GM19452 (cell line): Measurements from ENCODE around the gene FHAD1.
A peak's percentile ranks its signal among the peaks of the same experiment; 100 is the strongest.
"Not testable (repeated sequence)": the region's sequence is repeated elsewhere in the genome, so short reads cannot be mapped to it uniquely, and the experiment has no call there.

ENCODE experiments used
- ATAC-seq: cut with Tn5 transposase; IDR thresholded peaks from one replicate; pipeline ENCODE4 v1.9.1; 2021; ENCODE audit not compliant: unreplicated experiment

The FHAD1 gene

DNA sequence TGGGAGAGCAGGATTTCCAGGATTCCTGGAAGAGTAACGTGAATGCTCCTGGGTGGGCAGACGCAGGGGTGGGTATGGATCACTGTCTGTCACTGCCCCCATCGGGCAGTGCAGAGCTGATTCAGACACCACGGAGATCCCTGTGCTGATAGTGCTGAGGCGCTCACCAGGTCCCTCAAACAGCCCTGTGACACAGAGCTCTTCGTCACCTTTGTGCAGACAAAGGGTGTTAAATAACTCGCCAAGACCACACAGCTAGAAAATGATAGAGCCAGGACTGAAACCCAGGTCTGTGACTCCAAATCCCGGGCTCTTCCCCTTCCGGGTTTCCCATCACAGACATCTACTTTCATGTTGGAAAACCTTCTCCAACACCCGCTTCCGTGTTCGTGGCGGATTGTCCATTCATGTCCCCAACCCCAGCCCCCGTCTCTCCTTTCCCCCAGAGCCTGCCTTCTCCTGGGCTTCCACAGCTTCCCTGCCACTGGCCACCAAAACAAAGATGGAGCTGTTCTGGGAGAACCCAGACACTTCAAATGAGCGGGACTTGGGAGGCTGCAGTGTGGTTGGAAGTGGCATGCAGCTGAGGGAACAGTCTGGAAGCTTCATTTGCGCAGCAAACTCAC is 165.3 kb downstream of the FHAD1 start:
- no peak for ATAC-seq

DNA sequence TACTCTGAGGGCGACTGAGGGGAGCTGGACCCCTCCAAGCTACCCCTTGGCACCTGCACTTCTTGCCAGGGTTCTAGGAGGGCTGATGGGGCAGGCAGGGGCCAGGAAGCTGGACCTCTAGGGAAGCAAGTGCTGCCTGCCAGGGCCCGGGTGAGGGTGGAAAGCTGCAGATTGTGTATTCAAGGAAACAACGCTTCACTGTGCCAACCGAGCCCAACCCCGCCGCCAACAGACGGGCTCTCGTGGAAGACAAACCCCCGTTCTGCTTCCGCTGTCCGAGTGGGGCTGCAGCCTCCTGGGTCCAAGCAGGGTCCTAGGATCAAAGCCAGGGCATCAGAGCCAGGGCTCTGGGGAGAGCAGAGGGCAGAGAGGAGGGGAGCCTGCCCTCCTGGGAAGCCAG is 165.8 kb downstream of the FHAD1 start:
- no peak for ATAC-seq

DNA sequence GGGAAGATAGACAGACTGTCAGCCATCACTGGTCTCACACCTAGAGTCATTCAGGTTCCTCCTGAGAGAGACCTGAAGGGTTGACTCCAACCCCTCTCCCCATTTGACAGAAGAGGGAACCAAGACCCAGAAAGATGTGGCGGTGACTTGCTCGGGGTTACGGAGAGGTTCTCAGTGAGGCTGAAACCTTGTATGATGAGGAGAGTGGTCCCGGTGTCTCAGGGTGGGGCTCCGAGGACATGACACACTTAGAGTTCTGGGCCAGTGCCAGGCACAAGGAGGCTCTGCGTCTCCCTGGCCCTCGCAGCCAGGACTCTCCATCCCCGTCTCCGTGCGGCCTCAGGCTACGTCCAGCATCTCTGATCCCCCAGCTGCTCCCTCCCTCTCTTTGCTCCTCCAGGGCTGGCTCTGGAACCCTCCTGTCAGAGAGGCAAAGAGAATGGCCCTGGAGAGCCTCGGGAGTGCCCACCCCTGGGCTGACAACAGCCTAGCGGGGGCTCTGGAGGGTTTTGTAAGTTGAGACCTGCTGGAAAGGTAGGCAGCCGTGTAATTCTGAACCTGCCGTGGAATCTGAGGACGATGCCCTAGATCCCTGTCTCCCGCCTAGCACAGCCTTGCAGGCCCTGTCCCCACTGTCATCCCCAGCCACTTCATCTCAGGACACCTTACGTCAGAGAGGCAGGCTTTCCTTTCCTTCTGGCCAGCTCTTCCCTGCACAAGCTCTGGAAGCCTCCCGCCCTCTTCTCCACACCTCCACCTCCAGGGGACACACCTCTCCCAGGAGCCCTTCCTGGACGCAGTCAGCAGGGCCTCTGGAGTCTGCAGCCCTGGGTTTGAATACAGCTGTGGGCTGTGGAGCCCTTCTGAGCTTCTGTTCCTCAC is 166.8 kb downstream of the FHAD1 start:
- ATAC-seq, result no peak

DNA sequence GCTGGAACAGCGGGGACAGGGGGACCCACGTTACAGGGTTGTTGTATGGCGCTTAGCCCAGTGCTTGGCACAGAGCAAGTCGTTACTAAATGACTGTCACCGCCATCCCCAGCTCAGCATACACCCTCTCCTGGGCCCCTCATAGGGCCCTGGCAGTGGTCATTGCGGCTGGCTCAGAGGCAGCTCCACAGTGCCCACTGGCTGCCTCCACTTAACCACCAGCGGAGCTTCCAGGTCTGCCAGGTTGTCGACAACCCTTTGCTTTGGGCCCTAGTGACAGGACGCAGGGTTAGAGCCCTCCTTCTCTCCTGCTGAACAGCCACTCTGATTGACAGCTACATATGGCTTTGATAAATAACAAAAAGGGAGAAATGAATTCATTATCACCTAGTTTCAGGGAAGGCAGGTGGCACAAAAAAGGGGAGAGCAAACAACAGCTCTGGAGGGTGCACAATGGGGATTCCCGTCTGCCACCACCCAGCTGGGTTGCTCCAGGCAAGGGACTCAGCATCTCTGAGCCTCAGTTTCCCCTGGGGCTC is 167.5 kb downstream of the FHAD1 start:
- ATAC-seq, result no peak

DNA sequence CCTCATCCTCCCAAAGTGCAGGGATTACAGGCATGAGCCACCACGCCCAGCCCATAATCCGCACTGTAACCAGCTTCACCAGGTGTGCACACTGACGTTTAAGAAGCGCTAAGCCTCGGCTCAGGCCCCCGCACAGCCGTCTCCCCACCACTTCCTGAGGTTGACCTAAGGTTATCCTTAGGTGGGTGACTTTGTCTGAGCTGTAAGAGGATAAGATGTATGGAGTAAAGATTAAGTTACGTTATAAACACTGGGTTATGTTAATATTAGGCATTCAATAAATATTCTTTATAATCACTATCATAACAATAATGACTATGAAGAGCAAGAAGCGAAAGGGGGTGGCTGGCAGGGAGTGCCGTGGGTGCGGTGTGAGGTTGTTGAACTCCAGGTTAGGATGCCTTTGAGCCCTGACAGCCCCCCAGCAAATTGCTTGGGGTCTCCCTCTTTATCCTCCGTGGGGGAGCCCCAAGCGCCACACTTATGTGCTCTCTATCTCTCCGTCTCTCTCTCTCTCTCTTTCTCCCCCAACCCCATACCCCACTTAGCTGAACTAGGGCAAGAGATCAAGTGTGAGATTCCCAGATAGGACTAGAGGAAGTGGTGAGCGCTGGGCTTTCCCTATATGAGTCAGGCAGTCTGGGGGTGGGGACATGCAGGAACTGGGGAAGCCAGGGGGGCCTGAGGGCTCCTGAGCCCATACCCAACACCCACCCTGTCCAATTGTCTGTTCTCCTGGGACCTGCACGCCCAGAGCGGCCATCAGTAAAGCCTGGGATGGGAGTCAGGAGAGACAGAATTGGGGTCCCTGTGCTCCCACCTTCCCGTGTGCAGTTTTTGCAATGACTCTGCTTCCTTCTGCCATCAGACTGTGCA is 170.3 kb downstream of the FHAD1 start:
- ATAC-seq, result peak; percentile 41

DNA sequence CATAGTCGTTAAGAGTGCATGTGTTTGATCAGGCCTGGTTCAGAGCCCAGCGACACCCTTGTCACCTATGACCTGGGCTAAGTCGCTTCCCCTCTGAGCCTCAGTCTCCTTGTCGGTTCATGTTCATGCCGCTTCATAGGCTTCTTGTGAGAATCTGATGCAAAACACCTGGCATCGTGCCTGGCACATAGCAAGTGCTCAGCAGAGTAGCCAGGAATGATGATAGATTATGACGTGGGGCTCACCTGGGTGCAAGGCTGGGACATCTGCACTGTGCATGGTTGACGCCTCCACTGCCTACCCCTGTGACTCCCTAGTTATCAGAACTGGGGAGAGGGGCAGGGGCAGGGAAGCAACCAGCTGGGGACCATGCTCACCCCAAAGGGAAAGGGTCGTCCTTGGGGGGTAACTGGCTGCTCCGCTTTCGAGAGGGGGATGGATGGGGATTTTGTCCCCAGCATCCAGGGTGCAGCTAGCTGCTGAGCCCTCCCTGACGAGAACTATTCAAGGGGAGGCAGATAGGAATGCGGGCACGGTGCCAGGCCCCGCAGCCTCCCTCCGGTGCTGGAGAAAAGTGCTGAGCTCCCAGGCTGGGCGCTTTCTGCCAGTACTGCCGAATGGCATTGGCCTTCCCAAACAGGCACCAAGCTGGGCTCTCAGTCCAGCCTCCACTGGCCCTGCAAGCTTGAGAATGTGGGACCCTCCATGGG is 171.9 kb downstream of the FHAD1 start:
- ATAC-seq, result no peak

DNA sequence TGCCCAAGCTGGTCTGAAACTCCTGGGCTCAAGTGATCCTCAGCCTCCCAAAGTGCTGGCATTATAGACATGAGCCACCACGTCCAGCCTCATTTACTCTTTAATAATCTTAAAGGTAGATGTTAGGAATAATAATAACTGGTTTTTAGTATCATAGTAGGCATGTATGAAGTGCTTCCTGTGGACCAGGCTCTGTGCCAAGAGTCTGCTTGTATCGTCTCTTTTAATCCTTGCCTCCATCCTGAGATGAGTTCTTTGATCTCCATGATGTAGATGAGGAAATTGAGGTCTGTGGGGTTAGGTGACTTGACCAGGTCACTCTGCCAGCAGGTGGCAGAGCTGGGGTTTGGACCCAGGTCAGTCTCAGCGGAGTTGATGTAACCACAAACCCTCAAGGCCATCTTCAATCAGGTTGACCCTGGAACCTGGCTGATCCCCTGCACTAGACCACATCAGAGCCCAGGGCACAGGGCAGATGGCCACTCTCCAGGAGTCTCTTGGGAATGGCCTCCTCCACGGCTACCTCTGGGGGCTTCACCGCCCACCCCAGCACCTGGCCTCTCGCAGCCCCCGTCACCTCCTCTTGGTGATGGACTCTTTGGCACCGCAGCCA is 173.9 kb downstream of the FHAD1 start:
- no peak for ATAC-seq

DNA sequence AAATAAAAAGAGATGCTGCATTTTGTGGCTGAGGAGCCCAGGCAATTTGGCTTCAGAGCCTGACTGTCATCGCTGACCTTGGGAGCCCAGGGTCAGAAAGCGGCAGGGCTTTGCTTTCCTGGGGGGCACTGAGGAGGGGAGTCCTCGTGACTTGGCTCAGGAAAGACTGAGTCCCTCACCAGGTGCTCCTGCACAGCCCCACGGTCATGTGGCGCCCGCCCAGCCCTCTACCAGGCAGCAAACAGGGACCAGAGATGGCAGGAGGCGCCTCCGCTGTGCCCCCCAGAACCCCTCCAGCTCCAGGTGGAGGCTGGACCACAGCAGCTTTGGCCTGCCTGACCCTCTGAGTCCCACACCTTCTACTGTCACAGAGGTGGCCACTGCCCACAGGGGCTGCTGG is 175.8 kb downstream of the FHAD1 start:
- ATAC-seq, result no peak

DNA sequence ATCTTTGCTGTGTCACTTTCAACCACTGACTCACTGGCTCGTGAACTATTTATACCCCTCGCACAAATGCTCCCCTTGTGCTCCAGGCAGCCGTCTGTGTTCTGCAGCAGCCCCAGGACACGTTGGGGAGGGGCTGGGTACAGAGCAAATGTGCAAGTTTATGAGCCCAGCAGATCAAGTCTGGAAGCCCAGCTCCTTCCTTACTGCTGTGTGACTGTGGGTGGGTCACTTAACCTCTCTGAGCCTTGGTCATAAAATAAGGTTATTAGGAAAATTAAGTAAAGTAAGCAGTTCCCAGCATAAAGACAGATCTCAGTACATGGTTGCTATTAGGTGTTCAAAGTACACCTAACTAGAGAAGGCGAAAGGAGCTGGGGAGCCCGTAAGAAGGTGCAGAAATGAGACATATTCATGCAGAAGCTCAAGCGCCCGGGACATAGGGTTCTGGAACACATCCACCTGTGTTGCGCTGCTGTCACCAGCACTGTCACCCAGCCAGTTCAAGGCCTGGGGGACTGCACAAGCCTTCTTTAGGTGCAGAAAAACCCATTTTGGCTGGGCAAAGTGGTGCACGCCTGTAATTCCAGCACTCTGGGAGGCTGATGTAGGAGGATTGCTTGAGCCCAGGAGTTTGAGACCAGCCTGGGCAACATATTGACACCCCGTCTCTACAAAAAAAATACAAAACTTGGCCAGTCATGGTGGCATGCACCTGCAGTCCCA is 176.5 kb downstream of the FHAD1 start:
- no peak for ATAC-seq

DNA sequence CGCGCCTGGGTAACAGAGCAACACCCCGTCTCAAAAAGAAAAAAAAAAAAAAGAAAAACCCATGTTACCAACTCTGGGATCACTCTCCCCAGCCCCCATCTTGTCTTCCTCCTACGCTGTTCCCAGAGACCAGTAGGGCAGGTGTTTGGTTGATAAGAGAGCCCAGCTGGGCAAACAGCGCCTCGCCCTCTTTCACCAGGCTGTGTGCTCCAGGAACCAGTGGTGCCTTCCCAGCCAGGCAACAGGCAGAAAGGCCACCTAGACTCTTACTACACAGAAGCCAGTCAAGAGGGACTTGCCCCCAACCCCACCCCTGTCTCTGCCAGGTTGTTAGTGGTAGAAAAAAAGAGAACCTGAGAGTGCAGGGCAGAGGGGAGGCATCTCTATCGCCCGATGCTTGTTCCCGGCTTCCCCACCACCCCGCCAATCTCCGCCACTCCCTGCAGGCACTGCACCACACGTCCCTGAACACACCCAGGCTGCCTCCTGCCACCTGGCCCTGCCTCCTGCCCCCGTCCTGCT is 177.2 kb downstream of the FHAD1 start:
- no peak for ATAC-seq

DNA sequence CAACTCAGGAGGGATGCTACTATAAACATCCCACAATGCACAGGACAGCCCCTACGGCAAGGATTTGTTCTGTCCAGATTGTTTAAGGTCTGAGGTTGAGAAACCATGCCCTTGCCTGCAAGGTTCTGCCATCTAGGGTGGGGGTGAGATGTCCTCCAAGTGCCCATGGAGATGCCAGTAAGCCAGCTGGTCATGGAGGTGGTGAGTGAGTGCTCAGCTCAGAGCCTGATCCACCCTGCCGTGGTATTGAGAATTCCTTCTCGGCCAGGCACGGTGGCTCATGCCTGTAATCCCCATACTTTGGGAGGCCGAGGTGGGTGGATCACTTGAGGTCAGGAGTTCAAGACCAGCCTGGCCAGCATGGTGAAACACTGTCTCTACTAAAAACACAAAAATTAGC is 178.0 kb downstream of the FHAD1 start:
- no peak for ATAC-seq

DNA sequence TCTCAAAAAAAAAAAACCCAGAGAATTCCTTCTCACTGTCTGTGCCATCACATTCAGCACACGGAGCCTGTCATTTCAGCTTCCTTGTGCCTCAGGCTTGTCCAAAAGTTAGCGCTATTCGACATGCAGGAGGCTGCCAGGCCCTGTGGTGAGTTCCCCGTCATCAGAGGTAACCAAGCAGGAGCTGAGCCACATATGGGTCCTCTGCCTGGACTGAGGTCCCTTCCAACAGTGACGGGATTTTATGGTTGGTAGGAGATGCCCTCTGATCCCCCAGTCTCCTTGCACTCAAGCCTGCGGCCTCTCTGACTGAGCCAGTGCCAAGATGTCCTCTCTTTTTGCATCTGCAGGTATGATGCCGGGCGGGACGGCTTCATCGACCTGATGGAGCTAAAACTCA is 178.5 kb downstream of the FHAD1 start:
- ATAC-seq, result no peak

DNA sequence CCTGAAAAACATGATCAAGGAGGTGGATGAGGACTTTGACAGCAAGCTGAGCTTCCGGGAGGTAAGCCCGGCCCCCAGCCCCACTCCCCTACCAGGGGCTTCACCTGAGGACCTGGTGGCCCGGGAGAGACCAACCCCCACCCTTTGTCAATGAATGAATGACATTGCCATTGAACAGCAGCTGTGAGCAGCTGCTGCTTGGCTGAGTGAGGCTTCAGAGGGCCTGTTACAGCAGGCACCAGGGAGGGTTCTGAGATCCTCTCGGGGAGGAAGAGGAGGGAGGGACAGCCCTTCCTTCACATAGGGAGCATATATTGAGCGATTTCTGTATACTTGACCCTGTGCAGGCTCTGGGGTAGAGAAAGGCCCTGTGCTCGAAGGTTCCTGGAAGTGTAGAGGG is 178.9 kb downstream of the FHAD1 start:
- no peak for ATAC-seq

DNA sequence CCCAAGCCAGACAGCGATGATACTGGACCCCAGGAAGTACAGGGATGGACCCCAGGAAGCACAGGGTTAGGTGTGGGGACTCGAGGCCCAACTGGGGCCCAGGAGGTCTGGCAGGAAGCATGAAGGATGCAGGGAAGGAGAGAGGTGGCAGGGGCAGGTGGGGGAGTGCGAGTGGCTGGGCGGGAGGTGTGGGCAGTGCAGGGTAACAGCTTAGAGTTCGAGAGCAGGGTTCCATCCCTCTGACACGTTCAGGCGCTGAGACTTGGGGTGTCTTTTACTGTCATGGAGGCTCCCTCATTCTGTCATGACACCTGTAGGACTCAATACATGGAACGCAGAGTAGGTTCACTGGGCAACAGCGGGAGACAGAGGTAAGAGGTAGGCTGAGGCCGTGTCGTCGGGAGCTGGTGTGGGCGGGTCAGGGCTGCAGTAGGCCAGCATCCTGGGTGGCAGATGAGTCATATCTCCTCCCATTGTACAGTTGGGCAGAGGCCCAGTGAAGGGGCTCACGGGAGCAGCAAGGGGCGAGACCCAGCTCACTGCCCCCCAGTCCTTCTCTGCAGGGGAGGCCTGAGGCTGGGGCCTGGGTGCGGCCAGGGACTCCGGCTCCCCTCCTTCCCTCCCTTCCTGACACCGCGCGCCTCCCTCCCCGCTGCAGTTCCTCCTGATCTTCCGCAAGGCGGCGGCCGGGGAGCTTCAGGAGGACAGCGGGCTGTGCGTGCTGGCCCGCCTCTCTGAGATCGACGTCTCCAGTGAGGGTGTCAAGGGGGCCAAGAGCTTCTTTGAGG is 179.7 kb downstream of the FHAD1 start:
- ATAC-seq, result no peak

DNA sequence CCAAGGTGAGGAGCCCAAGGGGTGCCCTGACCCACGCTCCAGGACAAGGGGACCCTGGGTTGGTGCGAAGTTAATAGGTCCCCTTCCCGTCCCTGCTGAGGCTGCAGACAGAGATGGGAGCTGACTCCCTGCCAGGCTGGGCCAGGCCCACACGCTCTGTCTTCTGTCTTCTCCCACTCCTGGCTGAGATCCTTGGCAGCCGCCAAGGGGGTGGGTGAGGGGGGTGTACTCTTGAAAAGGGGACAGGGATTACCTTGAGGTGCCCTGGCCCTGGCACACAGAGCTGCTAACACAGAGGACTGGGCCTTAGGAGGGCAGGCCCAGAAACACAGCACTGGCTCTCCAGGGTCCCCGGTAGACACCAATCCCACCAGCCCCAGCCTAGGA is 180.2 kb downstream of the FHAD1 start:
- ATAC-seq, result no peak

DNA sequence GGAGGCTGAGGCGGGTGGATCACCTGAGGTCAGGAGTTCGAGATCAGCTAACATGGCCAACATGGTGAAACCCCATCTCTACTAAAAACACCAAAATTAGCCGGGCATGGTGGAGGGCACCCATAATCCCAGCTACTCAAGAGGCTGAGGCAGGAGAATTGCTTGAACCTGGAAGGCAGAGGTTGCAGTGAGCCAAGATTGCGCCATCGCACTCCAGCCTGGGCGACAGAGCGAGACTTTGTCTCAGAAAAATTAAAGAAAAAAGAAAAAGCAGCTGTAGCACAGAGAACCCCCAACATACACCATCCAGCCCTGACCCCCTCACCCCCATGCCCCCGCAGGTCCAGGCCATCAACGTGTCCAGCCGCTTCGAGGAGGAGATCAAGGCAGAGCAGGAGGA is 181.2 kb downstream of the FHAD1 start:
- ATAC-seq, result not testable (repeated sequence)

DNA sequence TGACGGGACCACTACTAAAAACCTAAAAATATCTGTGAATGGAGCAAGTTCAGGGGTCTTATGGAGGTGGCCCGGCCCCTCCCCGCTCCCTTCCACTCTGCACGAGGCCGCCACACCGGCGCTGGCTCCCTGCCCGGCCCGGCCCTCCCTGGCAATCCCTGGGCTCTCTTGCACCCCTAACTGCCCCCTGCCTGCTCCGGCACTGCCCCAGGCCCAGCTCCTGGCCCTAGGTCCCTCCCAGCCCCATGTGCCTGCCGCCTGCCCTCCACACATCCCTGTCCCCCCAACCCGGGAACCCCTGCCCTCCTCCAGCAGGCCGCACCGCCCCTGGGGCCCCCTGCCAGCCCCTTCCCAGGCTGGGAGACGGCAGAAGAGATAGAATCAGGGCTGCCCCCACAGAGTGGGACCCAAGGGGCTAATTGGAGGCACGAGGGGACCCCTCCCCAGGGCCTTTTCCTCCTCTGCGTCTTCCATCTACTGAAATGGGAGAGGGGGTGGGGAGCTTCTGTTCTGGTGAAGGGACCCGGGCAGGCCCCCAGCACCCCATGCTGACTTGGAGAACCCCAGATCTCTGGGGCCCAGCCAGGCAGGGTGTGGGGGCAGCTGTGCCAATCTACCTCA is 181.9 kb downstream of the FHAD1 start:
- no peak for ATAC-seq

DNA sequence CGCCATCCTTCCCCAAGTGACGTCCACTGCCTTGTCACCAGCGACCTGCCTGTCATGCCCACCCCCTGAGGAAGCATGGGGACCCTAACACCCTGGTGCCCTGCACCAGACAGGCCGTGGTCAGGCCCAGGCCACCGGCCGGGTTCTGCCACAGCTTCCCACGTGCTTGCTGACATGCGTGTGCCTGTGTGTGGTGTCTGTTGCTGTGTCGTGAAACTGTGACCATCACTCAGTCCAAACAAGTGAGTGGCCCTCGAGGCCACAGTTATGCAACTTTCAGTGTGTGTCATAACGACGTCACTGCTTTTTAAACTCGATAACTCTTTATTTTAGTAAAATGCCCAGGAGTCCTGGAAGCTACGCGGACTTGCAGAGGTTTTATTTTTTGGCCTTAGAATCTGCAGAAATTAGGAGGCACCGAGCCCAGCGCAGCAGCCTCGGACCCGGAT is 182.7 kb downstream of the FHAD1 start:
- ATAC-seq, result no peak
